Activated T-cell treated with anti-CD3 and anti-CD28 coated beads for 24 hours (primary cell): Measurements from ENCODE around the gene ROR1.

Experiments used
- DNase-seq: peaks from one replicate; pipeline ENCODE4 v3.0.0-alpha.2; 2020; ENCODE audit warnings: low read depth

Gene ROR1

GRCh38 chr1:64110924-64111777 lies 337.3 kb downstream of the ROR1 start:
- no peak for DNase-seq

- no peak for DNase-seq
Observed at GRCh38 chr1:64111787-64112186, 338.0 kb downstream of the ROR1 start.

- DNase-seq, result no peak
Observed at GRCh38 chr1:64112281-64112680, 338.5 kb downstream of the ROR1 start.

GRCh38 chr1:64114012-64114525 lies 340.3 kb downstream of the ROR1 start:
- DNase-seq, result no peak

- DNase-seq, result no peak
Observed at GRCh38 chr1:64116537-64116936, 342.7 kb downstream of the ROR1 start.

- no peak for DNase-seq
Observed at GRCh38 chr1:64117492-64117891, 343.7 kb downstream of the ROR1 start.

- no peak for DNase-seq
Observed at GRCh38 chr1:64121766-64122385, 348.1 kb downstream of the ROR1 start.

- no peak for DNase-seq
Observed at GRCh38 chr1:64122588-64122987, 348.8 kb downstream of the ROR1 start.

GRCh38 chr1:64124704-64125440 lies 351.1 kb downstream of the ROR1 start:
- no peak for DNase-seq

- DNase-seq, result no peak
Observed at GRCh38 chr1:64126581-64126980, 352.8 kb downstream of the ROR1 start.

- no peak for DNase-seq
Observed at GRCh38 chr1:64127297-64127696, 353.5 kb downstream of the ROR1 start.

GRCh38 chr1:64129701-64130100 lies 355.9 kb downstream of the ROR1 start:
- DNase-seq, result no peak

GRCh38 chr1:64131155-64131554 lies 357.3 kb downstream of the ROR1 start:
- DNase-seq, result no peak

GRCh38 chr1:64133036-64133435 lies 359.2 kb downstream of the ROR1 start:
- no peak for DNase-seq

- DNase-seq, result no peak
Observed at GRCh38 chr1:64135462-64136223, 361.8 kb downstream of the ROR1 start.

GRCh38 chr1:64136296-64136695 lies 362.5 kb downstream of the ROR1 start:
- no peak for DNase-seq

- DNase-seq, result peak; percentile 59
Observed at GRCh38 chr1:64136752-64137411, 363.1 kb downstream of the ROR1 start.

- DNase-seq, result no peak
Observed at GRCh38 chr1:64137412-64137803, 363.6 kb downstream of the ROR1 start.

GRCh38 chr1:64139877-64140276 lies 366.1 kb downstream of the ROR1 start:
- DNase-seq, result no peak

GRCh38 chr1:64140596-64140995 lies 366.8 kb downstream of the ROR1 start:
- no peak for DNase-seq

- no peak for DNase-seq
Observed at GRCh38 chr1:64147045-64147724, 373.4 kb downstream of the ROR1 start.
